Fibroblast of lung (primary cell): Measurements from ENCODE around the gene FIZ1.

ENCODE experiments used
- EZH2 ChIP-seq: IDR thresholded peaks from 2 replicates; pipeline ENCODE4 v1.5.1; 2012; ENCODE audit warnings: low read length, control low read depth, mild to moderate bottlenecking; ENCODE audit errors: missing control alignments
- TF ChIP-seq, protein P1 (sequence below), 2 donors: IDR thresholded peaks in 1 of 2; conservative IDR thresholded peaks in 1 of 2; 1 replicate in 1 of 2; 2 replicates in 1 of 2; pipeline ENCODE4 v1.5.1; 2011 to 2012; ENCODE audit warnings: low read length in 2 of 2, control low read depth in 1 of 2, inconsistent platforms in 1 of 2, low read depth in 1 of 2, mild to moderate bottlenecking in 1 of 2

DNA sequence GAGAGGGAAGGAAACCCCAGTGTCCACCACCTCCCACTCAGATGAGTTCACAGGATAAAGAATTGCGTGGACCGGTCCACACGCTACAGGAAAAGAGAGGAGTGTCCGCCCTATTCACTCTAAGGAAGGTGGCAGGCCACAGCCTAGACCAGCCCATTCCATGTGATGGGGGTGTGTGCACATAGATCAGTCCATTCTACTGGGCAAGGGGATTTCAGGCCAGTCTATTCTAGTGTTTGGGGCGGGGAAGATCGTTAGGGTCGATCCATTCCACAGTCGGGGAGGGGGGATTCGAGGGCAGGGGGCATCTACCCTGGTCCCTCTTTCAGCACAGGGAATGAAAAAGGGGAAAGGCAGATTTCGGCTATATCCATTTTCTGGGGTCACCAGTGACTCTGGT is 7.8 kb downstream of the FIZ1 start:
- TF ChIP-seq, protein P1, sequence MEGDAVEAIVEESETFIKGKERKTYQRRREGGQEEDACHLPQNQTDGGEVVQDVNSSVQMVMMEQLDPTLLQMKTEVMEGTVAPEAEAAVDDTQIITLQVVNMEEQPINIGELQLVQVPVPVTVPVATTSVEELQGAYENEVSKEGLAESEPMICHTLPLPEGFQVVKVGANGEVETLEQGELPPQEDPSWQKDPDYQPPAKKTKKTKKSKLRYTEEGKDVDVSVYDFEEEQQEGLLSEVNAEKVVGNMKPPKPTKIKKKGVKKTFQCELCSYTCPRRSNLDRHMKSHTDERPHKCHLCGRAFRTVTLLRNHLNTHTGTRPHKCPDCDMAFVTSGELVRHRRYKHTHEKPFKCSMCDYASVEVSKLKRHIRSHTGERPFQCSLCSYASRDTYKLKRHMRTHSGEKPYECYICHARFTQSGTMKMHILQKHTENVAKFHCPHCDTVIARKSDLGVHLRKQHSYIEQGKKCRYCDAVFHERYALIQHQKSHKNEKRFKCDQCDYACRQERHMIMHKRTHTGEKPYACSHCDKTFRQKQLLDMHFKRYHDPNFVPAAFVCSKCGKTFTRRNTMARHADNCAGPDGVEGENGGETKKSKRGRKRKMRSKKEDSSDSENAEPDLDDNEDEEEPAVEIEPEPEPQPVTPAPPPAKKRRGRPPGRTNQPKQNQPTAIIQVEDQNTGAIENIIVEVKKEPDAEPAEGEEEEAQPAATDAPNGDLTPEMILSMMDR (conservative IDR thresholded peaks at IDR 0.05 in 1 of 2, IDR thresholded peaks at IDR 0.05 in 1 of 2; ENCODE audit: low read depth in 1 of 2, low read length in 2 of 2) = no peak
- TF ChIP-seq EZH2 = no peak
